Frontal cortex (tissue), 4 donors: ENCODE results near the gene CDX2. TPM values are rescaled to one million over a fixed set of nuclear protein-coding genes. Genes with fewer than 3 reads are reported as not detected.
A peak's percentile ranks its signal among the peaks of the same experiment; 100 is the strongest.
"Not testable (repeated sequence)": the region's sequence is repeated elsewhere in the genome, so short reads cannot be mapped to it uniquely, and the experiment has no call there.

Source experiments
- DNase-seq, 2 donors: peaks; one replicate each; pipeline ENCODE4 v3.0.0; 2012; ENCODE audit warnings: low spot score in 2 of 2
- FAIRE-seq: peaks from 2 replicates; lab custom pipeline; 2012; peaks lifted over from hg19 to GRCh38; lab: Jason Lieb, UNC
- total RNA-seq: library from RNA; depleted of rRNA; stranded (reverse); fragments of >200 nt; gene quantifications from one replicate; pipeline ENCODE4 v1.2.3, GENCODE V29; 2014
- donor health status: control.
- donor health status: control.
- donor health status: control.

Gene CDX2
- total RNA-seq, 1 donor from 2014 or later = not detected

DNA sequence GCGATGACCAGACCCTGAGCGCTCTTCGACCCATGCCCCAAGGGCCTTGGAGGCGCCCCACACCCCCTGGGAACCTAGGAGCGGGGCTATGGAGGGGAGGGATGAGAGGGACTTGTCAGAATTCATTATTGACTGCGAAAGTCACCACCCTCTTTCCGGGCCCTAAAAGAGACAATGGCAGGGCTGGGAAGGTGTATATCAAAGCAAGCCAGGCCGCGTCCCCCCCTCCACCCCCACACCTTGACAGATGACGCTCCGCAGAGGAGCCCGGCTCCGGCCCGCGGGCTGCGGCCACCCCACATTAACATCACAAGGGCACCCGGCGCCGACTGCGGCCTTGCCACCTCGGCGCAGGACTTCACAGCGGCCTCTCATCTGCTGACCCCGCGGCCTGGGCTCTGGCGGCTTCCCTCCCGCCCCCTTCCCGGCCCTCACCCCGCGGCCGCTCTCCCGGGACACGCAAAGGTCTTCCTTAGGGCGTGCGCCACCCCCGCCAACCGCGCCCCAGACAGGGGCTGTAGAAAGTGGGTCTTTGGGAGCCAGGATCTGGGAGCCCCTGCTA, 2.4 kb downstream of the CDX2 start:
- peak in 1 of 2 donors; percentile 18 for DNase-seq
- FAIRE-seq = no peak

DNA sequence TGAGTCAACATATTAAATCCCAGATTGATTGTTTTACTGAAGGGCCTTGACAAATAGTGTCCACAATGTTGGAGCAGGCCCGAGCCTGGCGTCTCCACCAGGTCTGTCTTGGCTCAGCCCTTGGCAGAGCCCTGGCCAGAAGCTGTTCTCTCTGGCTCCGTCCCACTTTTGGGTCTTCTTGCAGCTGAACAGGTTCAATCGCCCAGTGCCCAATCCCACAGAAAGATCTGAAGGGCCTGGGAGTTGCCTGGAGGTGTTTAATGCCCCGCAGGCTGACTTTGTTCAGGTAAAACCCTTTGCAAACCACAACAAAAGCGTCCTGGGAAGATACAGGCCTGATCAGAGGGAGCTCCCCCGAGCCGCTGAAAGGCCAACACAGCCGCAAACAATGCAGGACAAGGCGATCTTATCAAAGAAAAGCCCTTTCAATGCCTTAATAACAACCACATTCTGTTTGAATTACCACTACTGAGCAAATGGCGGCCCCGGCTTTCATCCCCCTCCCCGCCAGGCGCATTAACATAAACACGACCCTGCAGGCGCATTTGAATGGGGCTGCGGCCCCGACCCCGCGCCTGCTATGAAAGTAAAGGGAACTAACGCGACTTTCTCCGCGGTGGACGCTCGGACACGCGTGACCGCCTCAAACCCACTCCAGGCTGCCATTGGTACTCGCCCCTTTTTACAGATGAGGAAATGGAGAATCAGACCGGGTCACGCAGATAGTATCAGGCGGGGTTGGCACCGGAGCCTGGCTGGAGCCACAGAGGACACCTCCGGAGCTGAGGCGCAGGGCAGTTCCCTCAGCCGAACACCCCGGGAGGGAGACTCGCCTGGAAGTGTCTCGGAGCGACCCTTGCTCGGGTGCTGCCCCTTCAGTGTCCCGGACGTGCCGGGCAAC, 3.1 kb downstream of the CDX2 start:
- DNase-seq (peak in 1 of 2 donors; percentile 16), FAIRE-seq (no peak)

DNA sequence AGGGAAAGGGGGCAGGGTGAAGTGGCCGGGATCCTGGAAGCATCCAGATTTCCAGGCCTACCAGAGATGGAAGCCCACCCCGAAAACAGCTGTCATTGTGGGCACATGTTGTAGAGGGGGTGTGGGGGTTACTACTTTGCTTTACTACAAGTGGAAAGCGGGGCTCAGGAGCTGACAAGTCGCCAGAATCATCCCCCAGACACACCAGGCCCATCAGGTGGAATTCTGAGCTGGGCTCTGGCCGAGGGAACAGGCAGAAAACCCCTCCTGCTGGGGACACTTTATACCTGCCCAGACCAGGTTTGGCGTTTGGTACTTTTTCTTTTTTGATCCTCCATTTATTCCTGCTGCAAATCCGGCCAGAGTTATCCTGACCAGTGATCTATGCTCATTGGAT, 3.8 kb downstream of the CDX2 start:
- no peak for DNase-seq
- no peak for FAIRE-seq

DNA sequence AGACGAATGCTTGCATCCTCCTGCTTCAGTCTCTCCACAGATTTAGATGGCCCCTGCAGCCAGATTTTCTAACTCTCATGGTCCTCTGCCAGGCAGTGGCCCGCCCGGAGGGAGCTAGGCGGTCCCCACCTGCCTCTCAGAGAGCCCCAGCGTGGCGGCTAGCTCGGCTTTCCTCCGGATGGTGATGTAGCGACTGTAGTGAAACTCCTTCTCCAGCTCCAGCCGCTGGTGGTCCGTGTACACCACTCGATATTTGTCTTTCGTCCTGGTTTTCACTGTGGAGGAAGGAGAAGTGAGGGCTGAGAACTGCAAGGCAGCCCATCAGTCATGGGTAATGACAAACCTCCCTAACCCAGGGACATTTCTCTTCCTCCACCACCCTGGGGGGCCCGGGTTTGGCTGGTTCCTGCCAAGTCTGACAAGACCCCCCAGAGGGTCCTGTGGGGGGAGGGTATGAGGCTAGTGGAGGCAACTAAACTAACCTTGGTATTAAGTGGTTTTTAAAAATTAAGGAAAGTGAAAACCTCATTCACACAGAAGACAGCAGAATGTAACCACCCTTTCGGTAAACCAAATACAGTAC, 4.3 kb downstream of the CDX2 start:
- DNase-seq = no peak
- FAIRE-seq = no peak

DNA sequence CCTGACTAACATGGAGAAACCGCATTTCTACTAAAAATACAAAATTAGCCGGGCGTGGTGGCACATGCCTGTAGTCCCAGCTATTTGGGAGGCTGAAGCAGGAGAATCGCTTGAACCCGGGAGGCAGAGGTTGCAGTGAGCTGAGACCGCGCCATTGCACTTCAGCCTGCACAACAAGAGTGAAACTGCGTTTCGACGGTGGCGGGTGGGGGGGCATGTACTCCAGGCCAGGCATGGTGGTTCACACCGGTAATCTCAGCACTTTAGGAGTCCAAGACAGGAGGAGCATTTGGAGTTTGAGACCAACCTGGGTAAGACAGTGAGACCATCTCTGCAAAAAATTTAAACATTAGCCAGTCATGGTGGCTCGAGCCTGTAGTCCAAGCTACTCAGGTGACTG, 4.9 kb downstream of the CDX2 start:
- FAIRE-seq, DNase-seq: not testable (repeated sequence)

DNA sequence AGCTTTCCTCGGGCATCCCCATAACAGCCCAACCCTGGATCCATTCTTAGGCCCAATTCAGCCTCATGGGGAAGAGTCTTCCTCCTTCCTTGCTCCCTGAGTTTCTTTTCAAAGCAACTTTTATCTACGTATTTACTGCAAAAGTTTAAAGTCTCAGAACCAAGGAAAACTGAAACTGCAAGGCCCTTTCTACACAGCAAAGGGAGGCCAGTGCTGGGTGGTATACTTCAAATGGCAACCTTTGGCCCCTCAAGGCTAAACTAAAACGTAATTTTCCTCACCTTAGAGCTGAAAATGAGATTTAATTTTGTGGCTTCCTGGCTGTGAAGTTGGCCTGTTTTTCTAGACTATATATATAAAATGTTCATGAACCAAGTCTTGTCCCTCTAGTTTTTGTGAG, 5.6 kb downstream of the CDX2 start:
- no peak for FAIRE-seq
- DNase-seq = no peak

DNA sequence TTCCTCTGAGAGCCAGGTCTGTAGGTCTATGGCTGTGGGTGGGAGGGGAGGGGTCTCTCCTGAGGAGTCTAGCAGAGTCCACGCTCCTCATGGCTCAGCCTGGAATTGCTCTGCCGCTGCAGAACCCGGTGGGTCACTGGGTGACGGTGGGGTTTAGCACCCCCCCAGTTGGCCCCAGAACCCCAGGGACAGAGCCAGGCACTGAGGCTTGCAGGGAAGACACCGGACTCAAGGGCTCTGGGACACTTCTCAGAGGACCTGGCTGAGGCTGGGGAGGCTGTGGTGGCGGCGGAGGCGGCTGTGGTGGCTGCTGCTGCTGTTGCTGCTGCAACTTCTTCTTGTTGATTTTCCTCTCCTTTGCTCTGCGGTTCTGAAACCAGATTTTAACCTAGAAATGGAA, 6.1 kb downstream of the CDX2 start:
- no peak for FAIRE-seq
- DNase-seq = no peak

DNA sequence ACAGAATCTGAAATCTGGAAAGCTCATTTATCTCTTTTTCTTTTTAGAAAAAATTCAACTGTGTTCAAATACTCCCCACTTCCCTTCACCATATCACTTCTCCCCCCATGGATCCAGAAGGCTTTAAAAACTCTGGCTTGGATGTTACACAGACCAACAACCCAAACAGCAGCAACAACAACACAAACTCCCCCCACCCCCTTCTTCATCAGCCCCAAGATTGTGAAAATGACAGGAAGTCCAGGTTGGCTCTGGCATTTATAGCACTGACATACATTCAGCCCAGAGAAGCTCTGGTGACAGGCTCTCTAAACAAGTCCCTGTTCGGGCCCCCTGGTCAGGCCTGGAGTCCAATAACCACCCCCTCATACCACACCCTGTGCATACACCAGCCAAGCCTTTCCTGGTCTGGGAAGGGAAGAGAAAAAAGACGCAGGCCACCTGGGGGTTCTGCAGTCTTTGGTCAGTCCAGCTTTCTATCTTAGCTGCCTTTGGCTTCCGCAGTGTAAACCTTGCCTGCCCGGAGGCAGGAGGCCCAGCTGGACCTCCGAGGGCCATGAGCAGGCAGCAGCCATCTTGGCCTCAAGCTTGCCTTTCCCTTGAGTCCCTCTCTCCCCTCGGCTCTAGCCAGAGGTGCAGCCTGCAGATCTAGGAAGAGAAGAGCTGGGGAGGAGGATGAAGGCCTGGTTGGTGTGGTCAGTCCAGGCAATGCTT, 6.8 kb downstream of the CDX2 start:
- DNase-seq = peak in 1 of 2 donors; percentile 26
- no peak for FAIRE-seq

DNA sequence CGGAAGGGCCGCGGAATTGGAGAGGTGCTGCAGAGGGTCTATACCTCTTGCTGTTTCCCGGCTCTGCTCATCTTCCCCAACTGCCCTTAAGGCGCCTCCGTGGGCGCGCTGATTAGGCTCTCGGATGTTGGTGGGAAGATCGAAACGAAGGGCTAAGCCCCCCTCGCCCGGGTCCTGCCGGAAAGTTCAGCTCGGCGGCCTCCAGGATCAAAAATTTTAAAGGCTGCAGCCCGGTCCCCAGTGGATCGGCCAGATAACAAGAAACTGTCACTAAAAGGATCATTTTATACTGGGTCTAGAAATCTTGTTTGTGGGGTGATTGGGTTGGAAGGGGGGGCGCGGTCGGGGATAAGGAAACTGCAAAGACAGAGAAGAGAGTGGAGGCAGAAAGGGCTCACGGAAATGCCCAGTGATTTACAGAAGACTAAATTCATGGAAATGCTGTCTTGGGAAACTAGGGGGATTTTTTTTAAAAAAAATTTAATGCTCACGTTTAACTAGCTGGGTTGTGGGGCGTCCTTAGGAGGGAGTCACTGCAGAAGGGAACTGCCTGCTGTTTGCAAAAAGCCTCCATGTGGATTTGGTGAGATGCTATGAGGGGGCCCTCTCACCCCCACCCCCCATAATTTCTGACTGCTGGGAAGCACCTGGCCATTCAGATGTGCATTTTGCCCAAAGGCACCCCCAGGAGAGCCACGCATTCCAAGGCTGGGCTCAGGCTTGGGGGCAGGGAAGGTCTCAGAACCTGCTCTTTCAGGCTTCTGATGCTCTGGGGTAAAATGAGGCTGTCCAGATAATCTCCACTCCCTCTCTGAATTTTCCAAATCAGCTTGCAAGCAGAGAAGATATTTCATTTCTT, 7.7 kb downstream of the CDX2 start:
- no peak for FAIRE-seq

DNA sequence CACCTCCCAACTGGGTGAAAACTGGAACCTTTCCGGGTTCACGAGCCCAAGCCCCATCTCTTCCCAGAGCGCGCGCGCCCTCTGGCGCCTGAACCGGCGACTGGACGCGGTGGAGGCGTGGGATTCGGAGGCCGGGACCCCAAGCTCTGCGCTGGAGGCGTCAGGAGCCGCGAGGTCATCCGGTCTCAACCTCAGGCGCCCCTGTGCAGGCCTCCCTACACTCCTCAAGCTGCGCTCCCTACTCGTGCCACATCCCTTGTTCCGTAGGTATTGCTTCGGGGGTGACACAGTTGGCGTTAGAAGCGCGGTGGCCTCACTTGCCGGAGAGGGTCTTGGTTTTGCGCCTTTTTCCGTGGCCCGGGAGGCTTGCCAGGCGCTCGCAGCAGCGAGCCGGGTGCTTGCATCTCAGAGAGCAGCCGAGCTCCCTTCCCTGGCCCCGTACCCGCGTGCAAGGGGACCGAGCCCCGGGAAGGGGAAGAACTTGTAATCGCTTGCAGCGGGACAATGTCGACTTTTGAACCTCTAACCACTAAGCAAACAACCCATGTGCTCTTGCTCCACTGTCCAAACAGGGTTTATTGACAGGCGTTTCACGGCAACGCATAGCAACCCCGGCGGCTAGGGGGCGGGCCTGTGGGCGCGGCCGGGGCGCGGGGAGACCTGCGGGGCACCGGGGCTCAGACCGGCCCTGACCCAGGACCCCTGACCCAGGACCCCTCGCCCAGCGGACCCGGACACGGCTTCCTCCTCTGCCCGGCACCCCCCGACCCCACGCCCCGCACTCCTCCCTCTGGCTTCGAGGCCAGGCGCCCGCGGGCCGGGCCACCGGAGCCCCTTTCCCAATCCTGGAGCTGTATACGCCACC, 8.5 kb downstream of the CDX2 start:
- FAIRE-seq (no peak), DNase-seq (peak; percentile 30 to 34)

More for the DNA sequence above, 7.7 kb downstream of the CDX2 start:
- peak in 1 of 2 donors; percentile 24 for DNase-seq

DNA sequence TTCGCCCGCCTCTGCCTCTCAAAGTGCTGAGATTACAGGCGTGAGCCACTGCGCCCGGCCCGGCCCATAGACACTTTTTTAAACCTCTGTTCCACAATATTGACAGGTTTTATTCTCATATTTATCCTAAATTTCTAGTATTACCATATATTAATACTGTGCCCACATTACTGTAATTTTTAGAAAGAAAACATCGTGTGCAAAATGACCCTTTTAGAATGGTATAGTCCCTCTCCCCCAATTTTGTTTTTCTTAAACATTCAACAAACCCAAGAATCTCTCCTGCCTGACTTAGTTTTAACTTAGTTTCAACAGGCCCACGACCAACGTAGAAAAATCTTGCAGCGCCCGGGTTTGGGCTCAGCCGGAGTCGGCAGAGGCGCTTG, 9.1 kb downstream of the CDX2 start:
- FAIRE-seq (no peak), DNase-seq (no peak)

DNA sequence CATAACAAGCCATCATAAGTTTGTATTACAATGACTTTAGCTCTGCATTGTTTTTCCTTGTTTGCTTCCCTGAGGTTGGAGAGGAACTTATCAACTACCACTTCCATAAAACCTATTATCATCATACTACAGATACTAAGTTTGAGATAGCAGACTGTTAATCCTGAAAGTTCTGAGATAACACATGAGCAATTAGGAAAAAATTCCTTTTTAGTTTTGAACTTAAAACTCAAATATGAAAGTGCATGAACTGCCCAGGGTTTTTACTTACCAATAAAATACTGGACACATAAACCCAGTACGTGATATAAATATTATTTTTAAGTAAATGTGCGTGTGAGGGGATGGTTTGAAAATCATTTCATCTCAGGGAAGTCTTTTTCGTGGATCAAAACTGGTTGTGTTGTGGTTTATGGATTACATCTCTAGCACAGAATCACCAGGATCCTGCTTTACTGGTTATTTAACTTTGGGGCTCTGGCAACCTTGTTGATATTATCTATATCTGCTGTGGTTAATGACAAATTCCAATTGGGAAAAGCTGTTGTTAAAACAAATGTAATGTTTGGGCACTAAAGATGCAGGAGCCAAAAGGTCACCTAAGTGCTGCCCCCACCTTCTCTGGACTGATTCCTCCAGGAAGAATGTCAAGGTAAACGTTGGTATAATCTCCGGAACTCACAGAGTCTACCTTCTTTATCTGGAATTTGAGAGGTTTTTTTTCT, 12.4 kb downstream of the CDX2 start:
- no peak for FAIRE-seq
- DNase-seq = peak in 1 of 2 donors; percentile 14

DNA sequence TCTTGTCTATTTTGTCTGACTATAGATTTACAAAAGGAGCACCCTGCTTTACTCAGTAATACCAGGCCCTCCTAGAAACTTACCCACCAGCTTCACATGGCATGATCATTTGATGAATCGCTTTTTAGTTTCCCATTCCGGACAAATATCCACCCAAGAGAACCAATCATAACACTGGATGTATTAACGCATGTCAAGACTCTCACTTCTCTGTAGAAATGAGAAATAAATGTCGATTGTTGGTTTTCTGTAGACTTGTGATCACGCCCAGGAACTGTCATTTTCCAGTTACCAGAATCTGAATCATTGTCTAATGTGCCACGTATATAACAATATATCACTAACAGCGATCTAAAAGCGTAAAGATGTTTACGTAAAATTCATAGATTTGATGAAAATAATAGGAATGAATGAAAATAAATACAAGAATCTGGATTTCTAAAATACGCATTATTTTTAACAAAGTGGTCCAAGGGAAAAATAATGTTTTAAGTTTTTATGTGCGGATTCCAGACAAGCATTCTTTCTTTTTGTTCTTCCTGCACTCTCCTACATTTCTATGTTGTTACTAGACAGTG, 14.0 kb downstream of the CDX2 start:
- FAIRE-seq (no peak), DNase-seq (no peak)

DNA sequence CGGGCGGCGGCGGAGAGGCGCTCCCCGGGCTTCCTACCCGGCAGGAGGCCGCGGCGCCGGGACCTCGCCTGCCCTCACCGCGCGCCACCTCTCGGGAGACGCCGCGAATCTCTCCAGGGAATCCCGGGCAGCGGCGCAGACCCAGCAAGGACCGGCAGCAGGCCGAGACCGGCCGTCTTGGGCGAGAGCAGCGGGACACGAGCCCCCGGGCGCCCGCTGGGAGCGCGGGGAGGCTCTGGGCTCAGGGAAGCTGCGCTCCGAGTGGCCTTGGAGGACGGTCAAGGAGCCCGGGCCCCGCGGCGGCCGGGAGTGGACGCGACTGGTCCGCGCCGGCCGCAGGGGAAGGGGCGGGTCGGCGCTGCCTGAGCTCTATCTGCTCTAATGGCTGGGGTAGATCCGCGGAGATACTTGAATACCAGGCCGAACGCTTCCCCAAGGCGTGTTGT, 14.7 kb downstream of the CDX2 start:
- DNase-seq (peak in 1 of 2 donors; percentile 31), FAIRE-seq (no peak)

DNA sequence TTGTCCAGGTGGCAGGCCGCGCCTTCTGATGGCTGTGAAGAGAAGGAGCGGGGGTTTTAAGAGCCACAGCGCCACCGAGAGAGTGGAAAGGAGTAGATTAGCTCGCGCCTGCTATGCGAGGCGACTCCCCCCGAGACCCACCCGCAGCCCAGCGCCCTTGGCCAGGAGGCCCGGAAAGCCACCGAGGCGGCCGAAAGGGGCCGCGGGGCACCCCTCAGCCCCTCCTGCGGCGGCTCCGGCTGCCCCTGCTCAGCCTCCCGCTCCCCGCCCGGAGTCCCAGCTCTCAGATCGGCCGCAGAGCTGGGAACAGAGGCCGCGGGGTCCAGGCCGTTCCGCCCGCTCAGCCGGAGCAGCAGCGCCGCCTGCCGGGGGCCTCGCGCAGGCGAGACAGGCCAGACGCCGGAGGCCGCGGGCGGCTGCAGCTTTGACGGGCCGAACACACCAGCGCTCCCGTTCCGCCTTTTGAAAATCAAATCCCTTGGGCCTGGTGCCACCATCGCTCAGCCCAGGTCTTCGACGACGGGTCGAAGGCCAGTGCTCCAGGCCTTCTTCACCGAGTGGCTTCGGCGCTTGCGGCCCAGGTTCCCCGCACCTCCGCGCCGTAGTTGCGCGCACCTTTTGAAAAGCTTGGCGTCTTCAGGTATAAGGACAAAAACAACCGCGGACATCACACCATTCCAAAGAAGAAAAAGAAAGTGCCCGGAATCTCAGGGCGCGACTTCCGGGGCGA, 15.3 kb downstream of the CDX2 start:
- no peak for FAIRE-seq
- DNase-seq = peak; percentile 73 to 79

DNA sequence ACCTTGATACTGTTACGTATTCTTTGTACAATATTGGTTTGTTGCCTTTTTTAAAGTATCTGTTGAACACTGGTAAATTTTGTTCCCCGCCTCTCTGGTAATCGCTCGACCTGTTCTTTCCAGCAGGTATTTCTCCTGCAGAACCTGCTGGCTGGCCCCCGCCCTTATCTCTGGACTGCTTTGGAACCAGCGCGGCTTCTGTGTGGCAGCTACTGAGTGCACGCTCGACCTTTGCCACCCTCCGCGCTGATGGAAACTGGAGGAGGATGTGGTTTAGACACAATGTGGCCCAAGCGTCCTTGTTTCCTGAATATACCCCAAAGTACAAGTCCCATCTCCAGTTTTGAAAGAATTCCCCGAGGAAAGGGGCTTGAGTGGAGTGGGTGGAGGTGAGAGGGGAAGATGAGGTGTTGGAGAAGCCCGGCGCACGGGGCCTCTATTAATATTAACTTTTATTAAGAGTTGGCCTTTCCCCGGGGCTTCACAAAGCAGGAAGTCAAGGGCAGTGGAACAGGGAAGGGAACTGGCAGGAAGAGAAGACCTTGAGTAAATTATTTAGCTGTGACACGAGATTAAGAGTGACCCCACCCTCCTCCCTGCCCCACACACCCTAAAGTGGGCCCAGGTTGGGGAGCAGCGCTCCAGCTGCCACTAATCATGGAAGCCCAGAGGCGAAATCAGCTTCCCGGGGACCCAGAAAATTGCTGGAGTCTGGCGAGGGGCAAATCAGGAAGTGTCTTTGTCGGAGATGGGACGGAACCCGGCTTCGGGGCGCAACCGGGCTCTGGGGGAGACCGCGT, 16.0 kb downstream of the CDX2 start:
- no peak for DNase-seq
- no peak for FAIRE-seq
